Large intestine (tissue), 3 donors: ENCODE measurements around the gene PAQR5. TPM values are rescaled to one million over a fixed set of nuclear protein-coding genes. Genes with fewer than 3 reads are reported as not detected.
A peak's percentile ranks its signal among the peaks of the same experiment; 100 is the strongest.

ENCODE experiments used
- DNase-seq, 2 donors: peaks; one replicate each; pipeline versions ENCODE4 v3.0.0 to v3.0.0-alpha.2; 2013
- H3K27ac ChIP-seq: one replicate; pipeline ENCODE4 v1.5.1; 2013; ENCODE audit warnings: low read length
- H3K27me3 ChIP-seq: 2 replicates; pipeline ENCODE4 v1.6.1; 2013; ENCODE audit warnings: low read length; ENCODE audit not compliant: control insufficient read depth, insufficient read depth
- H3K36me3 ChIP-seq: 2 replicates; pipeline ENCODE4 v1.6.1; 2013; ENCODE audit warnings: low read length; ENCODE audit not compliant: control insufficient read depth, insufficient read depth
- H3K4me1 ChIP-seq: one replicate; pipeline ENCODE4 v1.6.1; 2013; ENCODE audit warnings: low read length; ENCODE audit not compliant: control insufficient read depth, insufficient read depth
- H3K4me3 ChIP-seq: one replicate; pipeline ENCODE4 v1.5.1; 2013; ENCODE audit warnings: low read length
- H3K9me3 ChIP-seq: one replicate; pipeline ENCODE4 v1.6.1; 2013; ENCODE audit warnings: mild to moderate bottlenecking, low read depth, low read length, moderate library complexity; ENCODE audit not compliant: control insufficient read depth
- WGBS: methylation state at CpG from one replicate; pipeline ENCODE4 v1.1.5; 2013; ENCODE audit warnings: low lambda C conversion rate; ENCODE audit not compliant: insufficient coverage; 5-methylcytosine and 5-hydroxymethylcytosine counted together
- polyA plus RNA-seq: library from polyadenylated mRNA; unstranded; fragments of 120-200 nt; gene quantifications from one replicate; pipeline ENCODE4 v1.2.1, GENCODE V29; 2013

Gene PAQR5
- polyA plus RNA-seq, 1 donor, result 3.4 TPM

- no CpG with 5 or more reads among the region's 2 CpGs for WGBS
- Histone ChIP-seq H3K4me3 (no peak overlapping the region), H3K27me3 (peaks cover 2% of the 10 kb centered on the region), H3K9me3 (no peaks in the 10 kb centered on the region), H3K27ac (no peak overlapping the region), H3K36me3 (no peaks in the 10 kb centered on the region), H3K4me1 (peaks cover 2% of the 10 kb centered on the region)
- no peak for DNase-seq
These were observed 91.9 kb downstream of the PAQR5 start for GRCh38 chr15:69390575-69390974.

- WGBS, result no CpG with 5 or more reads among the region's 11 CpGs
- Histone ChIP-seq H3K4me3 (no peak overlapping the region), H3K27ac (no peak overlapping the region), H3K4me1 (peaks cover 2% of the 10 kb centered on the region), H3K36me3 (no peaks in the 10 kb centered on the region), H3K9me3 (no peaks in the 10 kb centered on the region), H3K27me3 (peaks cover 2% of the 10 kb centered on the region)
- no peak for DNase-seq
These were observed 92.5 kb downstream of the PAQR5 start for GRCh38 chr15:69391046-69391757.

- peaks cover 2% of the 10 kb centered on the region for H3K4me1 ChIP-seq
- 17% methylated on average over 1 of the region's 4 CpGs for WGBS
- peaks cover 2% of the 10 kb centered on the region for H3K27me3 ChIP-seq
- DNase-seq, result no peak
- H3K4me3 ChIP-seq, result no peak overlapping the region
- H3K36me3 ChIP-seq, result no peaks in the 10 kb centered on the region
- H3K9me3 ChIP-seq, result no peaks in the 10 kb centered on the region
- no peak overlapping the region for H3K27ac ChIP-seq
These were observed 93.6 kb downstream of the PAQR5 start for GRCh38 chr15:69392352-69392751.

- Histone ChIP-seq H3K4me3 (no peak overlapping the region), H3K9me3 (no peaks in the 10 kb centered on the region), H3K36me3 (no peaks in the 10 kb centered on the region), H3K27ac (no peak overlapping the region), H3K27me3 (peaks cover 2% of the 10 kb centered on the region), H3K4me1 (peaks cover 2% of the 10 kb centered on the region)
- DNase-seq, result peak in 1 of 2 donors; percentile 12
- 100% methylated on average over 1 of the region's 11 CpGs for WGBS
These were observed 95.2 kb downstream of the PAQR5 start for GRCh38 chr15:69393831-69394491.

- no peaks in the 10 kb centered on the region for H3K9me3 ChIP-seq
- peaks cover 2% of the 10 kb centered on the region for H3K27me3 ChIP-seq
- no peak overlapping the region for H3K27ac ChIP-seq
- H3K4me1 ChIP-seq, result peaks cover 2% of the 10 kb centered on the region
- no peaks in the 10 kb centered on the region for H3K36me3 ChIP-seq
- WGBS, result 0% methylated on average over 2 of the region's 36 CpGs
- DNase-seq, result peak; percentile 63 to 64
- H3K4me3 ChIP-seq, result no peak overlapping the region
These were observed 96.0 kb downstream of the PAQR5 start for GRCh38 chr15:69394556-69395282.

GRCh38 chr15:69395460-69395859 lies 96.7 kb downstream of the PAQR5 start:
- no peaks in the 10 kb centered on the region for H3K9me3 ChIP-seq
- H3K36me3 ChIP-seq, result no peaks in the 10 kb centered on the region
- 100% methylated on average over 2 of the region's 10 CpGs for WGBS
- peaks cover 2% of the 10 kb centered on the region for H3K4me1 ChIP-seq
- no peak for DNase-seq
- H3K27ac ChIP-seq, result no peak overlapping the region
- no peak overlapping the region for H3K4me3 ChIP-seq
- H3K27me3 ChIP-seq, result peaks cover 2% of the 10 kb centered on the region

- Histone ChIP-seq H3K4me1 (peaks cover 2% of the 10 kb centered on the region), H3K27ac (no peak overlapping the region), H3K9me3 (no peaks in the 10 kb centered on the region), H3K36me3 (no peaks in the 10 kb centered on the region), H3K27me3 (peaks cover 2% of the 10 kb centered on the region), H3K4me3 (no peak overlapping the region)
- WGBS, result no CpG with 5 or more reads among the region's 5 CpGs
- no peak for DNase-seq
These were observed 97.3 kb downstream of the PAQR5 start for GRCh38 chr15:69395991-69396390.

- Histone ChIP-seq H3K36me3 (no peaks in the 10 kb centered on the region), H3K4me3 (no peak overlapping the region), H3K9me3 (no peaks in the 10 kb centered on the region), H3K4me1 (peaks cover 2% of the 10 kb centered on the region), H3K27ac (no peak overlapping the region), H3K27me3 (peaks cover 2% of the 10 kb centered on the region)
- no CpG with 5 or more reads among the region's 7 CpGs for WGBS
- DNase-seq, result no peak
These were observed 99.8 kb downstream of the PAQR5 start for GRCh38 chr15:69398491-69398891.

GRCh38 chr15:69400850-69401249 lies 102.1 kb downstream of the PAQR5 start:
- Histone ChIP-seq H3K4me1 (no peaks in the 10 kb centered on the region), H3K27ac (no peak overlapping the region), H3K36me3 (no peaks in the 10 kb centered on the region), H3K27me3 (no peaks in the 10 kb centered on the region), H3K4me3 (no peak overlapping the region), H3K9me3 (no peaks in the 10 kb centered on the region)
- WGBS, result no CpG with 5 or more reads among the region's 6 CpGs
- no peak for DNase-seq

GRCh38 chr15:69402816-69403215 lies 104.1 kb downstream of the PAQR5 start:
- no peak for DNase-seq
- Histone ChIP-seq H3K9me3 (no peaks in the 10 kb centered on the region), H3K4me3 (no peak overlapping the region), H3K4me1 (no peaks in the 10 kb centered on the region), H3K27ac (no peak overlapping the region), H3K36me3 (no peaks in the 10 kb centered on the region), H3K27me3 (no peaks in the 10 kb centered on the region)
- no CpG with 5 or more reads among the region's 2 CpGs for WGBS
